HuH-7 (cell line): Measurements from ENCODE around the gene AGMAT.
"Not testable (repeated sequence)": the region's sequence is repeated elsewhere in the genome, so short reads cannot be mapped to it uniquely, and the experiment has no call there.

Experiments
- DNase-seq: peaks from one replicate; pipeline ENCODE4 v3.0.0; 2011; ENCODE audit warnings: low spot score

Gene AGMAT

GRCh38 chr1:15610167-15610566 lies 25.3 kb upstream of the AGMAT start:
- DNase-seq: no peak

GRCh38 chr1:15609631-15610030 lies 24.8 kb upstream of the AGMAT start:
- no peak for DNase-seq

GRCh38 chr1:15605398-15606383 lies 20.8 kb upstream of the AGMAT start:
- DNase-seq: no peak

GRCh38 chr1:15604400-15604799 lies 19.5 kb upstream of the AGMAT start:
- not testable (repeated sequence) for DNase-seq

GRCh38 chr1:15603966-15604282 lies 19.1 kb upstream of the AGMAT start:
- DNase-seq: not testable (repeated sequence)

GRCh38 chr1:15603050-15603965 lies 18.5 kb upstream of the AGMAT start:
- DNase-seq: peak; percentile 97

GRCh38 chr1:15598436-15598835 lies 13.6 kb upstream of the AGMAT start:
- DNase-seq: no peak

- DNase-seq: no peak
These were observed 11.2 kb upstream of the AGMAT start for GRCh38 chr1:15595809-15596617.

GRCh38 chr1:15592285-15592684 lies 7.4 kb upstream of the AGMAT start:
- no peak for DNase-seq

- DNase-seq: no peak
These were observed 1.7 kb downstream of the AGMAT start for GRCh38 chr1:15583016-15583706.

GRCh38 chr1:15579683-15580047 lies 5.2 kb downstream of the AGMAT start:
- no peak for DNase-seq

- no peak for DNase-seq
These were observed 5.7 kb downstream of the AGMAT start for GRCh38 chr1:15578921-15579682.

GRCh38 chr1:15577691-15578090 lies 7.2 kb downstream of the AGMAT start:
- no peak for DNase-seq

GRCh38 chr1:15575549-15576150 lies 9.2 kb downstream of the AGMAT start:
- no peak for DNase-seq

- DNase-seq: no peak
These were observed 10.1 kb downstream of the AGMAT start for GRCh38 chr1:15574741-15575140.

- no peak for DNase-seq
These were observed 11.4 kb downstream of the AGMAT start for GRCh38 chr1:15573477-15573876.

GRCh38 chr1:15571266-15571665 lies 13.6 kb downstream of the AGMAT start:
- no peak for DNase-seq

GRCh38 chr1:15570861-15571260 lies 14.0 kb downstream of the AGMAT start:
- no peak for DNase-seq

- DNase-seq: no peak
These were observed 16.3 kb downstream of the AGMAT start for GRCh38 chr1:15568387-15569073.
